K562 (cell line): Measurements from ENCODE around the gene EAF1. TPM values are rescaled to one million over a fixed set of nuclear protein-coding genes. Genes with fewer than 3 reads are reported as not detected.
A peak's percentile ranks its signal among the peaks of the same experiment; 100 is the strongest.

Experiments used
- FOXK2 ChIP-seq, 2 experiments: fragments of 450-650 bp; IDR thresholded peaks in 1 of 2; conservative IDR thresholded peaks in 1 of 2; 2 replicates each; pipeline ENCODE4 v1.6.1; 2016; ENCODE audit warnings: low read depth in 2 of 2, mild to moderate bottlenecking in 1 of 2
- HDAC8 ChIP-seq: fragments of 450-650 bp; IDR thresholded peaks from 2 replicates; pipeline ENCODE4 v1.6.1; 2016; ENCODE audit warnings: mild to moderate bottlenecking, missing genetic modification characterization, moderate library complexity, missing compliant biosample characterization
- HIVEP1 ChIP-seq: fragments of 250-450 bp; sonication (Bioruptor Pico); IDR thresholded peaks from 2 replicates; pipeline ENCODE4 v1.4.0; 2020; ENCODE audit warnings: mild to moderate bottlenecking
- NR3C1 ChIP-seq: sonication (generic); formaldehyde crosslinking; IDR thresholded peaks from 2 replicates; pipeline ENCODE4 v1.8.1; 2022; ENCODE audit warnings: missing genetic modification reagents
- RCOR1 ChIP-seq, 2 experiments: IDR thresholded peaks; 2 replicates each; pipeline ENCODE4 v1.6.1; 2012; ENCODE audit warnings: low read depth in 2 of 2, low read length in 2 of 2, borderline replicate concordance in 1 of 2, improper control_type of control experiment in 1 of 2
- SIN3B ChIP-seq: fragments of 450-650 bp; IDR thresholded peaks from 2 replicates; pipeline ENCODE4 v1.6.1; 2017; ENCODE audit warnings: low read depth, mild to moderate bottlenecking, moderate library complexity
- ZNF174 ChIP-seq: fragments of 250-450 bp; sonication (Bioruptor Pico); IDR thresholded peaks from 2 replicates; pipeline ENCODE4 v1.4.0; 2020; ENCODE audit warnings: mild to moderate bottlenecking
- ZNF175 ChIP-seq: fragments of 200-800 bp; sonication (Bioruptor generic); IDR thresholded peaks from 2 replicates; pipeline ENCODE4 v1.6.1; 2016; ENCODE audit warnings: low read depth, mild to moderate bottlenecking, missing genetic modification characterization, missing compliant biosample characterization
- polyA plus RNA-seq, 8 experiments: library from polyadenylated mRNA; depleted of rRNA in 4 of 8; stranded (reverse) in 5 of 8; unstranded in 3 of 8; fragments of >200 nt; fragmentation: Nextera tagmentation in 2 of 8; fragmentation: Illumina TruSeq in 1 of 8; extraction: Ambion mirVana in 2 of 8; extraction: Trizol in 1 of 8; gene quantifications; 2 replicates each; pipeline versions ENCODE4 v1.2.1 to v1.2.3, GENCODE V29; 2011 to 2014; ENCODE audit warnings: inconsistent platforms in 1 of 8, missing spikeins in 1 of 8
- total RNA-seq, 7 experiments: library from RNA; depleted of rRNA in 6 of 7; stranded (reverse); fragments of >200 nt in 6 of 7; fragmentation: Illumina TruSeq in 2 of 7; extraction: Trizol in 2 of 7; gene quantifications; 2 replicates each; pipeline versions ENCODE4 v1.2.1 to v1.2.3, GENCODE V29; 2011 to 2021; ENCODE audit warnings: low replicate concordance in 1 of 7
- TF ChIP-seq, protein P1 (sequence below), 2 experiments: fragments of 450-650 bp in 1 of 2; sonication (generic) in 1 of 2; formaldehyde crosslinking; conservative IDR thresholded peaks; 2 replicates each; pipeline versions ENCODE4 v1.4.0 to v1.8.1; 2020 to 2022; ENCODE audit warnings: mild to moderate bottlenecking in 1 of 2, missing genetic modification reagents in 1 of 2
- TF ChIP-seq, protein P2 (sequence below): fragments of 250-450 bp; sonication (Bioruptor Pico); IDR thresholded peaks from 2 replicates; pipeline ENCODE4 v1.5.0; 2022; ENCODE audit warnings: mild to moderate bottlenecking
- TF ChIP-seq, protein P3 (sequence below), 3 experiments: fragments of 200-800 bp in 1 of 3; sonication (Bioruptor generic) in 1 of 3; sonication (generic) in 1 of 3; formaldehyde crosslinking in 1 of 3; IDR thresholded peaks; 2 replicates each; pipeline versions ENCODE4 v1.6.1 to v1.8.0; 2016 to 2022; ENCODE audit warnings: mild to moderate bottlenecking in 2 of 3, missing compliant biosample characterization in 2 of 3, missing genetic modification characterization in 2 of 3, missing genetic modification reagents in 1 of 3
- TF ChIP-seq, protein P4 (sequence below): fragments of 450-650 bp; IDR thresholded peaks from 2 replicates; pipeline ENCODE4 v1.6.1; 2018; ENCODE audit warnings: mild to moderate bottlenecking, low read depth; ENCODE audit not compliant: partially characterized antibody
- TF ChIP-seq, protein P5 (sequence below): fragments of 450-650 bp; formaldehyde crosslinking; IDR thresholded peaks from 2 replicates; pipeline ENCODE4 v1.4.0; 2020; ENCODE audit warnings: mild to moderate bottlenecking, moderate library complexity
- TF ChIP-seq, protein P6 (sequence below): IDR thresholded peaks from 2 replicates; pipeline ENCODE4 v1.6.1; 2011; ENCODE audit not compliant: insufficient read length; ENCODE audit errors: extremely low read depth

The EAF1 gene
- total and polyA plus RNA-seq, 9 of the 15 experiments (the other 6 are each of a cell fraction or from before 2014, with no cell fraction given), result 7.0 to 26.8 (median 20.4) TPM

DNA sequence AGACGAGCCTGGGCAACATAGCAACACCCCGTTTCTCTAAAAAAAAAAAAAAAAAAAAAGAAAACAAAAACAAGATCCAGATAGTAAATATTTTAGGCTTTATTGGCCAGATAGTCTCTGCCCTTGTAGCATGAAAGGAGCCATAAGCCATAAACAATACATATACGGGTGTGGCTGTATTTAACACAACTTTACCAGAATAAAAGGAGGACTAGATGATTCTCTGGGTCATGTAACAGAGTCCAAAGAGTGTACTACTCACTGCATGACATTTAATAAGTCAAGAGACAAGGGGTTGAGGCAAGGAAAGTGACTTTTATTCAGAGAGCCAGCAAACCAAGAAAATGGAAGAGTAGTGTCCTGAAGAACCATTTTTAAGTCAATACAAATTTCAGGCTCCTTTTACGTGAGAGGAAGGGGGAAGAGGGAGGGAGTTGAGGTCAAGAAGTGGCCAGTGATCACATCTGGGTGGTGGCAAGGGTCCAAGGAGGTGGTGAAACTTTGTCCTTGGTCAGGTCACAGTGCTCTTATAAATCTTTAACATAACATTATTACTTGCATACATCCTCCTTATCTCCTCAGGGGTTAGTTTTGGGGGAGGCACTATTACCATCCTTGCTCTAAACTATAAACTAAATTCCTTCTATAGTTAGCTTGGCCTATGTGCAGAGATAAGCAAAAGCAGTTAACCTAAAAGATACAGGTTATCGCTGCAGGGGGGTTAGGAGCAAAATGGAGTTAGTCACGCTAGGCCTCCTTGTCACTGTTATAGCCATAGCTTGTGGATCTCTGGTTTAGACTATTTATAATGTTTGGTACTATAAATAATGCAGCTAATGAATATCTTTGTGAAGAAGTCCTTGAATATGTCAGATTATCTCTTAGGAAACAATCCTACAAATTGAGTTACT lies 46.2 kb upstream of the EAF1 start (continued):
- TF ChIP-seq HIVEP1 (CRISPR knock-in tag), result peak; percentile 86; the same call in 1 of the 2 replicates
- TF ChIP-seq, protein P1, sequence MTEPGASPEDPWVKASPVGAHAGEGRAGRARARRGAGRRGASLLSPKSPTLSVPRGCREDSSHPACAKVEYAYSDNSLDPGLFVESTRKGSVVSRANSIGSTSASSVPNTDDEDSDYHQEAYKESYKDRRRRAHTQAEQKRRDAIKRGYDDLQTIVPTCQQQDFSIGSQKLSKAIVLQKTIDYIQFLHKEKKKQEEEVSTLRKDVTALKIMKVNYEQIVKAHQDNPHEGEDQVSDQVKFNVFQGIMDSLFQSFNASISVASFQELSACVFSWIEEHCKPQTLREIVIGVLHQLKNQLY (CRISPR knock-in tag; conservative IDR thresholded peaks at IDR 0.05), result no peak
- TF ChIP-seq FOXK2 (conservative IDR thresholded peaks at IDR 0.05 in 1 of 2, IDR thresholded peaks at IDR 0.05 in 1 of 2; ENCODE audit: low read depth in 2 of 2), result no peak
- TF ChIP-seq HDAC8 (tag), result peak; percentile 93
- TF ChIP-seq, protein P2, sequence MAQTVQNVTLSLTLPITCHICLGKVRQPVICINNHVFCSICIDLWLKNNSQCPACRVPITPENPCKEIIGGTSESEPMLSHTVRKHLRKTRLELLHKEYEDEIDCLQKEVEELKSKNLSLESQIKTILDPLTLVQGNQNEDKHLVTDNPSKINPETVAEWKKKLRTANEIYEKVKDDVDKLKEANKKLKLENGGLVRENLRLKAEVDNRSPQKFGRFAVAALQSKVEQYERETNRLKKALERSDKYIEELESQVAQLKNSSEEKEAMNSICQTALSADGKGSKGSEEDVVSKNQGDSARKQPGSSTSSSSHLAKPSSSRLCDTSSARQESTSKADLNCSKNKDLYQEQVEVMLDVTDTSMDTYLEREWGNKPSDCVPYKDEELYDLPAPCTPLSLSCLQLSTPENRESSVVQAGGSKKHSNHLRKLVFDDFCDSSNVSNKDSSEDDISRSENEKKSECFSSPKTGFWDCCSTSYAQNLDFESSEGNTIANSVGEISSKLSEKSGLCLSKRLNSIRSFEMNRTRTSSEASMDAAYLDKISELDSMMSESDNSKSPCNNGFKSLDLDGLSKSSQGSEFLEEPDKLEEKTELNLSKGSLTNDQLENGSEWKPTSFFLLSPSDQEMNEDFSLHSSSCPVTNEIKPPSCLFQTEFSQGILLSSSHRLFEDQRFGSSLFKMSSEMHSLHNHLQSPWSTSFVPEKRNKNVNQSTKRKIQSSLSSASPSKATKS (CRISPR knock-in tag), result no peak
- TF ChIP-seq ZNF175, result peak; percentile 93
- no peak for TF ChIP-seq ZNF174
- TF ChIP-seq, protein P3, sequence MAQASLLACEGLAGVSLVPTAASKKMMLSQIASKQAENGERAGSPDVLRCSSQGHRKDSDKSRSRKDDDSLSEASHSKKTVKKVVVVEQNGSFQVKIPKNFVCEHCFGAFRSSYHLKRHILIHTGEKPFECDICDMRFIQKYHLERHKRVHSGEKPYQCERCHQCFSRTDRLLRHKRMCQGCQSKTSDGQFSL (CRISPR knock-in tag; IDR thresholded peaks at IDR 0.05), result no peak
- TF ChIP-seq, protein P3 (tag; IDR thresholded peaks at IDR 0.05), result peak in 1 of 2 experiments; percentile 91; a peak in 2 of 4 replicates
- TF ChIP-seq, protein P4, sequence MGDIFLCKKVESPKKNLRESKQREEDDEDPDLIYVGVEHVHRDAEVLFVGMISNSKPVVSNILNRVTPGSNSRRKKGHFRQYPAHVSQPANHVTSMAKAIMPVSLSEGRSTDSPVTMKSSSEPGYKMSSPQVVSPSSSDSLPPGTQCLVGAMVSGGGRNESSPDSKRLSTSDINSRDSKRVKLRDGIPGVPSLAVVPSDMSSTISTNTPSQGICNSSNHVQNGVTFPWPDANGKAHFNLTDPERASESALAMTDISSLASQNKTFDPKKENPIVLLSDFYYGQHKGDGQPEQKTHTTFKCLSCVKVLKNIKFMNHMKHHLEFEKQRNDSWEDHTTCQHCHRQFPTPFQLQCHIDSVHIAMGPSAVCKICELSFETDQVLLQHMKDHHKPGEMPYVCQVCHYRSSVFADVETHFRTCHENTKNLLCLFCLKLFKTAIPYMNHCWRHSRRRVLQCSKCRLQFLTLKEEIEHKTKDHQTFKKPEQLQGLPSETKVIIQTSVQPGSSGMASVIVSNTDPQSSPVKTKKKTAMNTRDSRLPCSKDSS, result no peak
- TF ChIP-seq NR3C1 (CRISPR knock-in tag), result no peak
- TF ChIP-seq, protein P5, sequence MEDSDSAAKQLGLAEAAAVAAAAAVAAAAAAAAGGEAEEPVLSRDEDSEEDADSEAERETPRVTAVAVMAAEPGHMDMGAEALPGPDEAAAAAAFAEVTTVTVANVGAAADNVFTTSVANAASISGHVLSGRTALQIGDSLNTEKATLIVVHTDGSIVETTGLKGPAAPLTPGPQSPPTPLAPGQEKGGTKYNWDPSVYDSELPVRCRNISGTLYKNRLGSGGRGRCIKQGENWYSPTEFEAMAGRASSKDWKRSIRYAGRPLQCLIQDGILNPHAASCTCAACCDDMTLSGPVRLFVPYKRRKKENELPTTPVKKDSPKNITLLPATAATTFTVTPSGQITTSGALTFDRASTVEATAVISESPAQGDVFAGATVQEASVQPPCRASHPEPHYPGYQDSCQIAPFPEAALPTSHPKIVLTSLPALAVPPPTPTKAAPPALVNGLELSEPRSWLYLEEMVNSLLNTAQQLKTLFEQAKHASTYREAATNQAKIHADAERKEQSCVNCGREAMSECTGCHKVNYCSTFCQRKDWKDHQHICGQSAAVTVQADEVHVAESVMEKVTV (CRISPR knock-in tag), result peak; percentile 57; the same call in 1 of the 2 replicates
- TF ChIP-seq SIN3B, result no peak
- TF ChIP-seq, protein P6, sequence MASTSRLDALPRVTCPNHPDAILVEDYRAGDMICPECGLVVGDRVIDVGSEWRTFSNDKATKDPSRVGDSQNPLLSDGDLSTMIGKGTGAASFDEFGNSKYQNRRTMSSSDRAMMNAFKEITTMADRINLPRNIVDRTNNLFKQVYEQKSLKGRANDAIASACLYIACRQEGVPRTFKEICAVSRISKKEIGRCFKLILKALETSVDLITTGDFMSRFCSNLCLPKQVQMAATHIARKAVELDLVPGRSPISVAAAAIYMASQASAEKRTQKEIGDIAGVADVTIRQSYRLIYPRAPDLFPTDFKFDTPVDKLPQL, result no peak
- TF ChIP-seq RCOR1 (IDR thresholded peaks at IDR 0.05; ENCODE audit: borderline replicate concordance in 1 of 2, low read depth in 2 of 2, low read length in 2 of 2), result 0 out of 4 replicates have a peak, but pooled peaks of 1 of the 2 experiments have one; percentile 27
